Small intestine (tissue), 7 donors: ENCODE data around the gene ZNF512B. TPM values are rescaled to one million over a fixed set of nuclear protein-coding genes. Genes with fewer than 3 reads are reported as not detected.
A peak's percentile ranks its signal among the peaks of the same experiment; 100 is the strongest.

Experiments used
- DNase-seq, 2 donors: peaks; one replicate each; pipeline versions ENCODE4 v3.0.0 to v3.0.0-alpha.2; 2013
- FAIRE-seq: peaks from 2 replicates; lab custom pipeline; 2012; peaks lifted over from hg19 to GRCh38; lab: Jason Lieb, UNC
- H3K27ac ChIP-seq, 3 donors: one replicate each; pipeline ENCODE4 v1.5.1; 2013; ENCODE audit warnings: low read length in 2 of 3, mild to moderate bottlenecking in 2 of 3, control low read depth in 1 of 3, inconsistent platforms in 1 of 3, low read depth in 1 of 3, moderate library complexity in 1 of 3
- H3K27me3 ChIP-seq, 3 donors: one replicate each; pipeline ENCODE4 v1.6.1; 2013; ENCODE audit warnings: low read length in 3 of 3, inconsistent platforms in 1 of 3; ENCODE audit not compliant: control insufficient read depth in 3 of 3, insufficient read depth in 3 of 3
- H3K36me3 ChIP-seq, 3 donors: one replicate each; pipeline ENCODE4 v1.6.1; 2013; ENCODE audit warnings: low read length in 3 of 3, inconsistent platforms in 1 of 3, low read depth in 1 of 3, mild to moderate bottlenecking in 1 of 3, moderate library complexity in 1 of 3; ENCODE audit not compliant: control insufficient read depth in 3 of 3, insufficient read depth in 2 of 3
- H3K4me1 ChIP-seq, 3 donors: one replicate each; pipeline ENCODE4 v1.6.1; 2013; ENCODE audit warnings: low read length in 2 of 3, inconsistent platforms in 1 of 3, low read depth in 1 of 3, mild to moderate bottlenecking in 1 of 3, moderate library complexity in 1 of 3; ENCODE audit not compliant: control insufficient read depth in 3 of 3, insufficient read depth in 2 of 3
- H3K4me3 ChIP-seq, 3 donors: one replicate each; pipeline ENCODE4 v1.5.1; 2013; ENCODE audit warnings: low read length in 3 of 3, control low read depth in 1 of 3, inconsistent platforms in 1 of 3, low read depth in 1 of 3, mild to moderate bottlenecking in 1 of 3, moderate library complexity in 1 of 3
- H3K9me3 ChIP-seq, 2 donors: one replicate each; pipeline ENCODE4 v1.6.1; 2013; ENCODE audit warnings: low read depth in 1 of 2, low read length in 1 of 2; ENCODE audit not compliant: control insufficient read depth in 2 of 2, insufficient read depth in 1 of 2
- WGBS, 3 donors: extraction: QIAGEN DNeasy Blood & Tissue Kit; methylation state at CpG; one replicate each; pipeline ENCODE4 v1.1.7; 2013; 5-methylcytosine and 5-hydroxymethylcytosine counted together
- polyA plus RNA-seq, 4 donors: library from polyadenylated mRNA; stranded (reverse) in 3 of 4; unstranded in 1 of 4; fragments of 200-250 nt in 3 of 4; fragments of 120-200 nt in 1 of 4; gene quantifications; one replicate each; pipeline versions ENCODE4 v1.2.1 to v1.2.3, GENCODE V29; 2013
- donor health status: healthy with polysubstance abuse.
- donor health status: control.
- donor health status: control.
- donor health status: Bipolar disorder and iron deficiency.
- donor health status: healthy.

Gene ZNF512B
- polyA plus RNA-seq, 4 donors = 2.5 to 5.0 (median 3.6) TPM

DNA sequence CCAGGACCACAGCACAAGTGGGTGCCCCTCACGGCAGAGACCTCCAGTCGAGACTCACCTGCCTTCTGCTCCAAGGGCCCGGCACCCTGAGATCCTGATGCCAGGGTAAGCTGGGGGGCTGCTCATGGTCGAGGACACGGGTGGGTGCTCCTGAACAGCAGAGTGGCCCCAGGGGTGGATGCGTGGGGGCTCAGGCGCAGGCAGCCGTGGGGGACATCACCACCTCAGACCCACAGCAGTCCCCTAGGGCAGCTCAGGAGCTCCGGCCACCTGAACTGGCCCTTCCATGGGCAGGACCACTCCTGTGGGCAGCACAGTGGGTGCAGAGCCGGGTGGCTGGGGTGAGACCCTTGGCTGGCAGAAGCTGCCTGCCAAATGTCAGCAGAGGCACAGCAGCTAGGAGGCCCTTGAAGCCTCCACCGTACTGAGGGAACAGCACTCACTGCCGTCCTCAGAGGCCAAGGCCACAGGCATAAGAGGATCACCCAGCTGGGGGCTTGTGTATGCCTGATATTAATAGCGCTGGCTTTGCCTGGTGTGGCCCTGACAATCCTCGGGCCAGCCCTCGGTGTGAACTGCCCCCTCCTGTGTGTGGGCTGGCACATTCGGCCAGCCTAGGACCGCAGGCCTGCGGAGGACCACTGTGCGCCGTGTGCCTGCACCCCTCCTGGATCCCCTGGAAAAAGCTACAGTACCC is 18.9 kb downstream of the ZNF512B start:
- H3K4me1 ChIP-seq = peaks cover 13 to 43% (median 23%) of the 10 kb centered on the region in 3 donors
- no peak for FAIRE-seq
- H3K4me3 ChIP-seq = no peak overlapping the region
- no peak for DNase-seq
- WGBS, 3 donors = 57 to 78% (median 65%) methylated on average over 19 to 20 of the region's 20 CpGs
- no peaks in the 10 kb centered on the region for H3K27me3 ChIP-seq
- peak overlapping the region in 2 of 3 donors; percentile 12 to 77 for H3K27ac ChIP-seq
- H3K9me3 ChIP-seq = no peaks in the 10 kb centered on the region
- H3K36me3 ChIP-seq = peaks cover 0 to 68% (median 3%) of the 10 kb centered on the region in 3 donors

GRCh38 chr20:63947638-63948456 is 21.9 kb downstream of the ZNF512B start:
- Histone ChIP-seq H3K27me3 (no peaks in the 10 kb centered on the region), H3K36me3 (peaks cover 7 to 84% (median 25%) of the 10 kb centered on the region in 3 donors), H3K4me1 (peaks cover 10 to 26% (median 18%) of the 10 kb centered on the region in 3 donors), H3K27ac (peak overlapping the region in 1 of 3 donors; percentile 71), H3K9me3 (no peaks in the 10 kb centered on the region), H3K4me3 (no peak overlapping the region)
- 40 to 55% (median 43%) methylated on average over 26 to 27 of the region's 27 CpGs for WGBS, 3 donors
- DNase-seq (peak in 1 of 2 donors; percentile 20), FAIRE-seq (no peak)

DNA sequence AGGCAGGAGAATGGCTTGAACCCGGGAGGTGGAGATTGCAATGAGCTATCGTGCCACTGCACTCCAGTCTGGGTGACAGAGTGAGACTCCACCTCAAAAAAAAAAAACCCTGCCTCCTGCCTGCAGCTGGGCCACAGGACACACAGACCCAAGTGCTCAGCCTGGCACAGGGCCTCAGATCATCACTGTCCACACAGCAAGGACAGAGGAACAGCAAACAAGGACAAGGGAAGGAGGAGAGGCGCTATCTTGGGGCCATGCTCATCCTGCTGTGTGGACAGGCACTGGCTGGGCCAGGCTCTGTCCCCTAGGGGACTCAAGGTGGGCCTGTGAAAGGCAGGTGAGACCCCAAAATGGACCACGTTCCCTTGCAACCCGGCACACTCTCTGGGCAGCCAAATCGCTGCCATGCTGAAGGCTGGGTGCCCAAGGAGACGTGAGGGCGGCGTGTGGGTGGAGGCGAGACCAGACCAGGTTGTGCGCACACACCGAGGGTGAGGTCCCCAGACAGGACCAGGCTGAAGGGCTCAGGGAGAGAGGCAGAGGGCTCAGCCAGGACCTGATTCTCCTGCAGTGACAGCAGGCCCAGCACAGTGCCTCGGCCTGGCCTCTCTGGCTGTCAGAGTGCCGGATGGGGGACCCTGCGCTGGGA is 22.6 kb downstream of the ZNF512B start:
- H3K36me3 ChIP-seq = peaks cover 7 to 84% (median 25%) of the 10 kb centered on the region in 3 donors
- no peak overlapping the region for H3K27ac ChIP-seq
- H3K4me3 ChIP-seq = no peak overlapping the region
- H3K27me3 ChIP-seq = no peaks in the 10 kb centered on the region
- DNase-seq (no peak), FAIRE-seq (no peak)
- WGBS, 3 donors = 78 to 81% (median 80%) methylated on average over 15 of the region's 15 CpGs
- no peaks in the 10 kb centered on the region for H3K9me3 ChIP-seq
- H3K4me1 ChIP-seq = peaks cover 10 to 26% (median 14%) of the 10 kb centered on the region in 3 donors

GRCh38 chr20:63945921-63946920 is 23.5 kb downstream of the ZNF512B start:
- H3K36me3 ChIP-seq = peaks cover 7 to 82% (median 25%) of the 10 kb centered on the region in 3 donors
- H3K9me3 ChIP-seq = peaks cover 0 to 2% of the 10 kb centered on the region in 2 donors
- DNase-seq (no peak), FAIRE-seq (no peak)
- H3K27me3 ChIP-seq = no peaks in the 10 kb centered on the region
- 90 to 94% (median 93%) methylated on average over 38 to 39 of the region's 39 CpGs for WGBS, 3 donors
- no peak overlapping the region for H3K4me3 ChIP-seq
- H3K4me1 ChIP-seq = peaks cover 9 to 21% (median 11%) of the 10 kb centered on the region in 3 donors
- H3K27ac ChIP-seq = no peak overlapping the region

DNA sequence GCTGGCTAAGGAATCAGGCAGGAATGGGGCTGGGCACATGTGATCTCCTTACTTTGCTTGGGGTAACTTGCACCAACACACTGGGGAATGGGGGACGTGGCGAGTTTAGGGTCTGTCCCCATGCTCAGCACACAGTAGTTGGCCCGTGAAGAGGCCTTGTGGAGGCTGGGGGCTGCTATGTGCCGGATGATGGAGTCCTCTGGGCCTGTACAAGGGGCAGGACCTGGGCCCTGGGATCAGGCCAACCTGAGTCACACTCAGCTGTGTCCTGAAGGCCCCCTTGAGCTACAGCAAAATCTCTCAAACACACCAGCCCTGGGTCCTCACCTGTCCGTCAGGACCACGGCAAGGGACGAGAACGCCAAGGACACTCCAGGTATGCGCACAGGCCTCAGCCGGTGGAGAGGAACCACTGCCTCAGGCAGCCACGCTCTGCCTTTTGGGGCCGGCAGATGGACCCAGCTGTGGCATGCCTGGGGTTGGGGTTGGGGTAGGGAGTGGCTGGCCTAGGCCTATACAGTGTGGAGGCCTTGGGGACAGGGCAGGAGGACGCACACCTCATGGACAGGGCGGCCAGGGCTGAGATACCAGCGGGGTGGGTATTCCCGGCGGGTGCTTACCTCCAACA is 24.6 kb downstream of the ZNF512B start:
- peaks cover 5 to 16% (median 5%) of the 10 kb centered on the region in 3 donors for H3K4me1 ChIP-seq
- H3K27me3 ChIP-seq = no peaks in the 10 kb centered on the region
- WGBS, 3 donors = 92 to 93% (median 93%) methylated on average over 15 to 17 of the region's 17 CpGs
- H3K27ac ChIP-seq = no peak overlapping the region
- H3K4me3 ChIP-seq = no peak overlapping the region
- H3K9me3 ChIP-seq = peaks cover 0 to 2% of the 10 kb centered on the region in 2 donors
- FAIRE-seq (no peak), DNase-seq (no peak)
- H3K36me3 ChIP-seq = peaks cover 10 to 82% (median 33%) of the 10 kb centered on the region in 3 donors

- H3K36me3 ChIP-seq = peaks cover 10 to 82% (median 38%) of the 10 kb centered on the region in 3 donors
- DNase-seq (no peak), FAIRE-seq (no peak)
- no peaks in the 10 kb centered on the region for H3K27me3 ChIP-seq
- 85 to 91% (median 87%) methylated on average over 28 to 35 of the region's 35 CpGs for WGBS, 3 donors
- H3K4me3 ChIP-seq = no peak overlapping the region
- peaks cover 0 to 8% (median 2%) of the 10 kb centered on the region in 3 donors for H3K4me1 ChIP-seq
- peaks cover 0 to 2% of the 10 kb centered on the region in 2 donors for H3K9me3 ChIP-seq
- H3K27ac ChIP-seq = no peak overlapping the region
Measured at GRCh38 chr20:63944078-63944941, 25.4 kb downstream of the ZNF512B start.

DNA sequence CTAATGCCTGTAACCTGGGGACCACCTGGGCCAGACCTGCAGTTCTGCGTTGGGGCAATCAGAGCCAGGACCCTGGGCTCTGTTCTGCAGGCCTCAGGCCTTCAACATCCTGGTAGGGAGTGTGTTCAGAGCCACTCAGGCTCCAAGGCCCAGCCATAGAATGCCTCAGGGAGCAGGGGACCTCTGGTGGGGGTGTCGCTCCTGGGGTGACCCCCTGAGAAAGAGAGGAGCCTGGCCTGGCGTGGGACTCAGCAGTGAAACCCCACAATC is 26.0 kb downstream of the ZNF512B start:
- peaks cover 10 to 86% (median 39%) of the 10 kb centered on the region in 3 donors for H3K36me3 ChIP-seq
- H3K4me3 ChIP-seq = no peak overlapping the region
- no peak for DNase-seq
- no peaks in the 10 kb centered on the region for H3K27me3 ChIP-seq
- WGBS, 3 donors = 94 to 96% (median 94%) methylated on average over 3 of the region's 3 CpGs
- peaks cover 0 to 3% (median 0%) of the 10 kb centered on the region in 3 donors for H3K4me1 ChIP-seq
- peaks cover 0 to 2% of the 10 kb centered on the region in 2 donors for H3K9me3 ChIP-seq
- no peak for FAIRE-seq
- peak overlapping the region in 1 of 3 donors; percentile 4 for H3K27ac ChIP-seq
